Thyroid gland (tissue), 4 donors: ENCODE results near the gene CFAP20DC.

Source experiments
- POLR2A ChIP-seq, 2 donors: fragments of 450-650 bp; IDR thresholded peaks; one replicate each; pipeline ENCODE4 v1.6.1; 2017; ENCODE audit warnings: antibody characterized with exemption in 2 of 2, mild to moderate bottlenecking in 2 of 2, moderate library complexity in 1 of 2
- TF ChIP-seq, protein P1 (sequence below), 6 experiments: fragments of 200-600 bp in 3 of 6; fragments of 450-650 bp in 3 of 6; sonication (generic) in 3 of 6; IDR thresholded peaks; one replicate each; pipeline ENCODE4 v1.5.1; 2016 to 2019; ENCODE audit warnings: antibody characterized with exemption in 6 of 6, mild to moderate bottlenecking in 2 of 6, inconsistent platforms in 1 of 6, moderate library complexity in 1 of 6

DNA sequence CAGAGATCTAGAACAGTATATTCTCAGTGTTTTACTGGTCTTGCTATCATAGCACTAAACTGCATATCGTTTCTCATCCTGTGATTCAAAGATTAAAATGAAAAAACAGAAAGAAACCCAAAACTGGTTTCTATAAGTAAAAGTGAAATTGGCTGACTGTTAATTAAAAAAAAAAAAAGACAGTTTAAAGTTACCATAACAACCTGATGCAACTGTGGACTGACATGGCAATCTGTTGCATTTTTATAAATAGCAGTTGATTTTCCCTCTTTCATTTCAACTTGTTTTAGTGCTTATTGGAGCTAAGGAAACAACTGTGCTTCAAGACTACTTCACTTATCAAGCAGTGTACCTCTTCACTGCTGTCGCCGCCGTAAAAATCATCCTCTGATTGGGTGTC, 186.6 kb downstream of the CFAP20DC start:
- TF ChIP-seq, protein P1, sequence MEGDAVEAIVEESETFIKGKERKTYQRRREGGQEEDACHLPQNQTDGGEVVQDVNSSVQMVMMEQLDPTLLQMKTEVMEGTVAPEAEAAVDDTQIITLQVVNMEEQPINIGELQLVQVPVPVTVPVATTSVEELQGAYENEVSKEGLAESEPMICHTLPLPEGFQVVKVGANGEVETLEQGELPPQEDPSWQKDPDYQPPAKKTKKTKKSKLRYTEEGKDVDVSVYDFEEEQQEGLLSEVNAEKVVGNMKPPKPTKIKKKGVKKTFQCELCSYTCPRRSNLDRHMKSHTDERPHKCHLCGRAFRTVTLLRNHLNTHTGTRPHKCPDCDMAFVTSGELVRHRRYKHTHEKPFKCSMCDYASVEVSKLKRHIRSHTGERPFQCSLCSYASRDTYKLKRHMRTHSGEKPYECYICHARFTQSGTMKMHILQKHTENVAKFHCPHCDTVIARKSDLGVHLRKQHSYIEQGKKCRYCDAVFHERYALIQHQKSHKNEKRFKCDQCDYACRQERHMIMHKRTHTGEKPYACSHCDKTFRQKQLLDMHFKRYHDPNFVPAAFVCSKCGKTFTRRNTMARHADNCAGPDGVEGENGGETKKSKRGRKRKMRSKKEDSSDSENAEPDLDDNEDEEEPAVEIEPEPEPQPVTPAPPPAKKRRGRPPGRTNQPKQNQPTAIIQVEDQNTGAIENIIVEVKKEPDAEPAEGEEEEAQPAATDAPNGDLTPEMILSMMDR (IDR thresholded peaks at IDR 0.05): no peak
- no peak for TF ChIP-seq POLR2A (IDR thresholded peaks at IDR 0.05)
